ENCODE data around the gene AP4M1. TPM values are rescaled to one million over a fixed set of nuclear protein-coding genes. Genes with fewer than 3 reads are reported as not detected.
A peak's percentile ranks its signal among the peaks of the same experiment; 100 is the strongest.

The AP4M1 gene
- total and polyA plus RNA-seq, 5 donors, result 10.1 to 15.4 (median 13.9) TPM

- intact Hi-C loops (cut with DNase I), result no loop called here
- Histone ChIP-seq H3K9me3 (ENCODE audit: control insufficient read depth, low read length) (no peaks in the 10 kb centered on the region), H3K4me3 (ENCODE audit: low read length) (no peak overlapping the region), H3K27me3 (ENCODE audit: control insufficient read depth, insufficient read depth) (no peaks in the 10 kb centered on the region), H3K4me1 (ENCODE audit: control insufficient read depth, insufficient read depth, low read length) (peaks cover 3% of the 10 kb centered on the region), H3K27ac (ENCODE audit: low read length) (no peak overlapping the region)
- ATAC-seq (no peak), DNase-seq (peak in 1 of 3 donors; percentile 62)
- 81% methylated on average over 9 of the region's 9 CpGs for WGBS
Observed at GRCh38 chr7:100095289-100095688, 6.2 kb upstream of the AP4M1 start.

DNA sequence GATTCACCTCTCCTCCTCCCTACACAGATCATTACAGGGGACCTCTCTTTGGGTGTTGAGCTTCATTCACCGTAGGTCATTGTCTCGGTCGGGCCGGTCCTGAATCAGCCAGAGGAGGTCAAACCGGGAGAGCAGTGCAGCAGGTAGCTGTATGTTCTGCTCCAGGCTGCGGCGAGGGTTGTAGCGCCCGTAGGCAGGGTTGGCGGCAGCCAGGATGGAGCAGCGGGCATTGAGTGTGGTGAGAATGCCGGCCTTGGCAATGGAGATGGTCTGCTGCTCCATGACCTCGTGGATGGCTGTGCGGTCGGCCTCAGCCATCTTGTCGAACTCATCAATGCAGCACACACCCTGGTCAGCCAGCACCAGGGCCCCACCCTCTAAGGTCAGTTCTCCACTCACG is 5.7 kb upstream of the AP4M1 start:
- Histone ChIP-seq H3K9me3 (ENCODE audit: control insufficient read depth, low read length) (no peaks in the 10 kb centered on the region), H3K27ac (ENCODE audit: low read length) (no peak overlapping the region), H3K4me1 (ENCODE audit: control insufficient read depth, insufficient read depth, low read length) (peaks cover 3% of the 10 kb centered on the region), H3K27me3 (ENCODE audit: control insufficient read depth, insufficient read depth) (no peaks in the 10 kb centered on the region), H3K4me3 (ENCODE audit: low read length) (no peak overlapping the region)
- no peak for ATAC-seq
- DNase-seq, result peak in 1 of 3 donors; percentile 35
- 90% methylated on average over 17 of the region's 17 CpGs for WGBS
- intact Hi-C loops (cut with DNase I), result no loop called here

- H3K4me3 ChIP-seq (ENCODE audit: low read length), result no peak overlapping the region
- peaks cover 7% of the 10 kb centered on the region for H3K4me1 ChIP-seq (ENCODE audit: control insufficient read depth, insufficient read depth, low read length)
- 86% methylated on average over 10 of the region's 10 CpGs for whole genome bisulfite sequencing
- ATAC-seq (no peak), DNase-seq (no peak)
- H3K27ac ChIP-seq (ENCODE audit: low read length), result no peak overlapping the region
- no peaks in the 10 kb centered on the region for H3K27me3 ChIP-seq (ENCODE audit: control insufficient read depth, insufficient read depth)
- H3K9me3 ChIP-seq (ENCODE audit: control insufficient read depth, low read length), result no peaks in the 10 kb centered on the region
- intact Hi-C loops (cut with DNase I), result no loop called here
Observed at GRCh38 chr7:100098913-100099312, 2.5 kb upstream of the AP4M1 start.

- DNase-seq, result no peak
- no peak for ATAC-seq
- H3K27ac ChIP-seq (ENCODE audit: low read length), result no peak overlapping the region
- no peaks in the 10 kb centered on the region for H3K9me3 ChIP-seq (ENCODE audit: control insufficient read depth, low read length)
- H3K27me3 ChIP-seq (ENCODE audit: control insufficient read depth, insufficient read depth), result no peaks in the 10 kb centered on the region
- peaks cover 7% of the 10 kb centered on the region for H3K4me1 ChIP-seq (ENCODE audit: control insufficient read depth, insufficient read depth, low read length)
- WGBS, result 64% methylated on average over 12 of the region's 12 CpGs
- intact Hi-C loops (cut with DNase I), result no loop called here
- H3K4me3 ChIP-seq (ENCODE audit: low read length), result no peak overlapping the region
Observed at GRCh38 chr7:100099452-100099851, 2.0 kb upstream of the AP4M1 start.

- Histone ChIP-seq H3K9me3 (ENCODE audit: control insufficient read depth, low read length) (no peaks in the 10 kb centered on the region), H3K4me1 (ENCODE audit: control insufficient read depth, insufficient read depth, low read length) (peaks cover 7% of the 10 kb centered on the region), H3K4me3 (ENCODE audit: low read length) (peak overlapping the region; percentile 65), H3K27ac (ENCODE audit: low read length) (peak overlapping the region; percentile 40), H3K27me3 (ENCODE audit: control insufficient read depth, insufficient read depth) (no peaks in the 10 kb centered on the region)
- intact Hi-C loops (cut with DNase I), result no loop called here
- peak; percentile 95 to 97 (median 96) for DNase-seq
- under 1% methylated on average over 61 of the region's 61 CpGs for WGBS
- ATAC-seq, result peak; percentile 94
Observed at GRCh38 chr7:100100420-100101015, 925 bp upstream of the AP4M1 start.

DNA sequence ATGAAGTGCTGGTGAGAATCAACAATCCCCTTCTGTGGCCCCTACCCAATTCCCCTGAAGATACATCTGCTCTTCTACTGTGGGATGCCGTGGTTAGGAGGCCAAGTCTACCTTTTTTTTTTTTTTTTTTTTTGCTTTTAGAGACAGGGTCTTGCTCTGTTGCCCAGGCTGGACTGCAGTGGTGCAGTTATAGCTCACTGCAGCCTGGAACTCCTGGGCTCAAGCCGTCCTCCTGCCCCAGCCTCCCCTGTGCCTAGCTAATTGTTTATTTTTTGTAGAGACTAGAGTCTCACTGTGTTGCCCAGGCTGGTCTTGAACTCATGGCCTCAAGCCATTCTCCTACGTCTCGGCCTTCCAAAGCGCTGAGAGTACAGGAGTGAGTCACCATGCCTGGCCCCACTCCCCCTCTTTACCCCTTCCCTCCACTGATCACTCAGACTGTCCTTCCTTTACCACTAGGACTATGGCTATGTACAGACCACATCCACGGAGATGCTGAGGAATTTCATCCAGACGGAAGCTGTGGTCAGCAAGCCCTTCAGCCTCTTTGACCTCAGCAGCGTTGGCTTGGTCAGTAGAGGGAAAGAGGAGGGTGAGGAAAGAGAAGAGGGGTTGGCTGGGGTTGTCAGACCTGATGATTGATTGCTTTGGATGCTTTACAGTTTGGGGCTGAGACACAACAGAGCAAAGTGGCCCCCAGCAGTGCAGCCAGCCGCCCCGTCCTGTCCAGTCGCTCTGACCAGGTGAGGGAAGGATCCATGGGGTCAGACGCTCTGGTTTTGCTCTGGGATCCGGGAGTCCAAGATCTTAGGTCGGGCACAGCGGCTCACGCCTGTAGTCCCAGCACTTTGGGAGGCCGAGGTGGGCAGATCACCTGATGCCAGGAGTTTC is 1.8 kb downstream of the AP4M1 start:
- H3K27ac ChIP-seq (ENCODE audit: low read length), result no peak overlapping the region
- ATAC-seq, result no peak
- WGBS, result 84% methylated on average over 17 of the region's 17 CpGs
- intact Hi-C loops (cut with DNase I), result no loop called here
- H3K4me1 ChIP-seq (ENCODE audit: control insufficient read depth, insufficient read depth, low read length), result peaks cover 7% of the 10 kb centered on the region
- no peak overlapping the region for H3K4me3 ChIP-seq (ENCODE audit: low read length)
- no peaks in the 10 kb centered on the region for H3K9me3 ChIP-seq (ENCODE audit: control insufficient read depth, low read length)
- no peak for DNase-seq
- H3K27me3 ChIP-seq (ENCODE audit: control insufficient read depth, insufficient read depth), result no peaks in the 10 kb centered on the region

DNA sequence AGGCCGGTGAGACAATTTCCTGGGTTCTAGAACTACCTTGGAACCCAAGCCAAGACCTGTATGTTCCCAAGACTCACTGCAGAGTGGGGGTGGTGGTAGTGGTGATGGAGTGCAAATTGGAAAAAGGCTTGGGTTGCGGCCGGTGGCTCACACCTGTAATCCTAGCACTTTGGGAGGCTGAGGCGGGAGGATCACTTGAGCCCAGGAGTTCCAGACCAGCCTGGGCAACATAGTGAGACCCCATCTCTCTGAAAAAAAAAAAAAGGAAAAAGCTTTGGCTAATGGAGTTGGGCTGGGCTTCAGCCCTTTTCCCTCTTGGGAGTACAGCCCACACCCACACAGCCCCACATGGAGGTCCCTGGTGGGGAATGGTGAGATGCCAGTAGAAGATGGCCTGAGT is 4.1 kb downstream of the AP4M1 start:
- Histone ChIP-seq H3K4me1 (ENCODE audit: control insufficient read depth, insufficient read depth, low read length) (peaks cover 3% of the 10 kb centered on the region), H3K4me3 (ENCODE audit: low read length) (no peak overlapping the region), H3K27ac (ENCODE audit: low read length) (no peak overlapping the region), H3K9me3 (ENCODE audit: control insufficient read depth, low read length) (no peaks in the 10 kb centered on the region), H3K27me3 (ENCODE audit: control insufficient read depth, insufficient read depth) (no peaks in the 10 kb centered on the region)
- DNase-seq (no peak), ATAC-seq (no peak)
- intact Hi-C loops (cut with DNase I), result no loop called here
- 95% methylated on average over 4 of the region's 4 CpGs for WGBS

DNA sequence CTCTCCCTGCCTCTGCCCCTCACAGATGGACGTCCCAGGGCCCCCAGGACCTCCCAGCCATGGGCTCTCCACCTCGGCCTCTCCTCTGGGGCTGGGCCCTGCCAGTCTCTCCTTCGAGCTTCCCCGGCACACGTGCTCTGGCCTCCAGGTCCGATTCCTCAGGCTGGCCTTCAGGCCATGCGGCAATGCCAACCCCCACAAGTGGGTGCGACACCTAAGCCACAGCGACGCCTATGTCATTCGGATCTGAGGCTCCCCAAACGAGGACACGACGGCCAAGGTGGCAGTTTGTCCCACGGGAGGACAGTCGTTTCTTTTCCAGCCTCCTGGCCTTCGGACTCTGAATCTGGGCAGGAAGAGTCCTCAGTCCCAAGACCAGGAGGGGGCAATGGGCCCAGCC is 5.2 kb downstream of the AP4M1 start:
- 77% methylated on average over 17 of the region's 17 CpGs for WGBS
- DNase-seq (peak in 1 of 3 donors; percentile 25), ATAC-seq (no peak)
- Histone ChIP-seq H3K4me3 (ENCODE audit: low read length) (no peak overlapping the region), H3K9me3 (ENCODE audit: control insufficient read depth, low read length) (no peaks in the 10 kb centered on the region), H3K27me3 (ENCODE audit: control insufficient read depth, insufficient read depth) (no peaks in the 10 kb centered on the region), H3K27ac (ENCODE audit: low read length) (no peak overlapping the region), H3K4me1 (ENCODE audit: control insufficient read depth, insufficient read depth, low read length) (peaks cover 3% of the 10 kb centered on the region)
- intact Hi-C loops (cut with DNase I), result no loop called here

DNA sequence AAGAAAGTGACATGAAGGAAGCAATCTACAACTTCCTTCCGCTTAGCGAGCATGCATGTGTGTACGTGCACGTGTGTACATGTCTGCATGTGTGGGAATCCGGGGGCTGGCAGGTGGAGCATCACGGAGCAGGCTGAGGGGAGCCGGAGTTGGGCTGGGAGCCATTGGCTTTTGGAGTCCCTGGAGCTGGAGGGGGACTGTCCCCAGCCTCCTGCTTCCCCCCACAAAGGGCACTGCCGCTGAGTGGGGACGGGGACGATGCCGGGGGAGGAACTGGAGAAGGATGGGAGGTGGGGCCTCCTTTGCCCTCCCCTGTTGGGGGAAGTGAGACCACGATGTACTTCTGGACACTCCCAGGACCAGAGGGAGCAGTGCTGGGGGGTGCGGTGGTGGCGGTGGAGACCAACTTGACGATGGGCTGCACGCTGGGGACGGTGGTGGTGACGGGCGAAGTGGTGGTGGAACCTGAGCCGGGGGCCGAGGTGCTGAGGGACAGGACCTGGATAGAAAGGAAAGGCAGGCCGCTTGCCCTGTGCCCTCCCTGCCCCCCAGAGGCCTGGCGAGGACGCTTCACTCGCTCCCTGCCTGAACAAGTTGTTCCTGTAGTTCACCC is 5.8 kb downstream of the AP4M1 start:
- Histone ChIP-seq H3K27ac (ENCODE audit: low read length) (no peak overlapping the region), H3K27me3 (ENCODE audit: control insufficient read depth, insufficient read depth) (no peaks in the 10 kb centered on the region), H3K4me3 (ENCODE audit: low read length) (no peak overlapping the region), H3K9me3 (ENCODE audit: control insufficient read depth, low read length) (no peaks in the 10 kb centered on the region), H3K4me1 (ENCODE audit: control insufficient read depth, insufficient read depth, low read length) (peaks cover 3% of the 10 kb centered on the region)
- DNase-seq (peak in 1 of 3 donors; percentile 42), ATAC-seq (no peak)
- 80% methylated on average over 25 of the region's 25 CpGs for WGBS
- intact Hi-C loops (cut with DNase I), result no loop called here

DNA sequence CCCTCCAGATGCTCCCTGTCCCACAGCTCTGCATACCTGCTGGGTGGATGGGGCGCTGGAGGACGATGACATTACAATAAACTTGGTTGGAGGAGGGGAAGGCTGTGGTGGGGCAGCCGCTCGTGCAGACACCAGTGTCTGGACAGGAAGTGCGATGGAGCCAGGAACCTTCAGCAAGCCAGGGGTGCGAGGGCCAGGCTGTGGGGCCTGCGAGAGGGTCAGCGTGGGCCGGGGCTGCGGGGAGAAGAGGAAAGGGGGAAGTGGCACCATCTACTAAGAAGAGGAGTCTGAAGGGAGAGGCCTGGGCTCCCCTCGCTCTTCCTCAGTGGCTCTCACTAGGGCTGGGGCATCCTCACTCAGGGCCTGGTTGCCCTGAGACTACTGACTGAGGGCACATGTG is 6.4 kb downstream of the AP4M1 start:
- DNase-seq (peak in 1 of 3 donors; percentile 40), ATAC-seq (no peak)
- whole genome bisulfite sequencing, result 68% methylated on average over 11 of the region's 11 CpGs
- no peak overlapping the region for H3K4me3 ChIP-seq (ENCODE audit: low read length)
- H3K9me3 ChIP-seq (ENCODE audit: control insufficient read depth, low read length), result no peaks in the 10 kb centered on the region
- H3K4me1 ChIP-seq (ENCODE audit: control insufficient read depth, insufficient read depth, low read length), result no peaks in the 10 kb centered on the region
- no peak overlapping the region for H3K27ac ChIP-seq (ENCODE audit: low read length)
- H3K27me3 ChIP-seq (ENCODE audit: control insufficient read depth, insufficient read depth), result no peaks in the 10 kb centered on the region
- intact Hi-C loops (cut with DNase I), result no loop called here

DNA sequence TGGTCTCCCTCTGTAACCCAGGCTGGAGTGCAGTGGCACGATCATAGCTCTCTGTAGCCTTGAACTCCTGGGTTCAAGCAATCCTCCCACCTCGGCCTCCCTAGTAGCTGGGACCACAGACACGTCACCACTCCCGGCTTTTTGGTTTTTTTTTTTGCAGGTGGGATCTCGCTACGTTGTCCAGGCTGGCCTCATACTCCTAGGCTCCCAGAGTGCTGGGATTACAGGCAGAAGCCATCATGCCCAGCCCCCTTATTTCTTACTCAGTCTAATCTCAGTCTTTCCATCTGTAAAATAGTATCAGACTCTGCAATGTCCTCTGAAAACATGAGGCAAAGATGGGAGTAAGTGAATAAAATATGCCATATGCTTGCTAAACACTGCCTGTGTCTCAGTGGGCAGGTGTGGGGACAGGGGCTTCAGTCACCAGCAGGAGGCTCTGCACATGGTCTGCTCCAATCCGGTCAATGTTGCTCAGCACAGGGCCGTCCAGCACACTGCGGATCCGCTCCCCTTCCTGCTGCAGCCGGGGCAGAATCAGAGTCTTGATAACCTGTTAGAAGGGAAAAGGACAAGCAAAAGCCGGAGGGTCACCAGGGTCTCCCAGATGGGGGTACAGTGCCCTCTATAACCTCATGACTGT is 8.2 kb downstream of the AP4M1 start:
- WGBS, result 86% methylated on average over 12 of the region's 12 CpGs
- Histone ChIP-seq H3K4me3 (ENCODE audit: low read length) (no peak overlapping the region), H3K9me3 (ENCODE audit: control insufficient read depth, low read length) (no peaks in the 10 kb centered on the region), H3K27ac (ENCODE audit: low read length) (no peak overlapping the region), H3K27me3 (ENCODE audit: control insufficient read depth, insufficient read depth) (no peaks in the 10 kb centered on the region), H3K4me1 (ENCODE audit: control insufficient read depth, insufficient read depth, low read length) (no peaks in the 10 kb centered on the region)
- DNase-seq (no peak), ATAC-seq (no peak)
- intact Hi-C loops (cut with DNase I), result no loop called here
